GM12892 (cell line): ENCODE data around the gene MID1.

Experiments used
- POLR2A ChIP-seq: IDR thresholded peaks from 2 replicates; pipeline ENCODE4 v1.6.1; 2011; ENCODE audit warnings: low read depth, low read length, control low read depth
- POLR2AphosphoS5 ChIP-seq: IDR thresholded peaks from 2 replicates; pipeline ENCODE4 v1.6.1; 2011; ENCODE audit warnings: low read depth, low read length, control low read depth
- TAF1 ChIP-seq: IDR thresholded peaks from 2 replicates; pipeline ENCODE4 v1.6.1; 2011; ENCODE audit warnings: low read depth, mild to moderate bottlenecking, control low read depth, low read length, borderline replicate concordance

- TF ChIP-seq POLR2A (no peak), TAF1 (no peak), POLR2AphosphoS5 (no peak)
These were observed 8.5 kb upstream of the MID1 start for GRCh38 chrX:10628906-10629305.
